ENCODE measurements around the gene FGF14.

The FGF14 gene

GRCh38 chr13:102310691-102311418 lies 91.0 kb downstream of the FGF14 start:
- no peak for DNase-seq (ENCODE audit: low read depth)

DNA sequence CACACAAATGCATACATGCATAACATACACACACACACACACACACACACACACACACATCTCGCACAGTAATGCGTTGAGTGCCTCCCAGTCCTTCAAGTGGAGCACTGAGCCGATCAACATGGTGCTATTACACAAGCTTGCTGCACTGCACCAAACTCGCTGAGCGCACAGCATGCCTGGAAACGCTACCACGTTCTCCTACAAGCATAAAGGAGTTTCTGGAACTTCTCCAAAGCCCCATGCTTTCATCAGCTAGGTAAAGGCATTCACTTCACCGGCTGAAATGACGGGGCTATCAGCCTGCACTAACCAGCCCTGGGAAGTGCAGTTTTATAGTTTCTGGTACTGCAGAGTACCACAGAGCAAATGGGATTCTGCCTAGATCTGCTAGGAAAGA lies 92.7 kb downstream of the FGF14 start:
- DNase-seq (ENCODE audit: low read depth), result no peak

GRCh38 chr13:102302534-102302933 lies 99.3 kb downstream of the FGF14 start:
- DNase-seq (ENCODE audit: low read depth), result no peak

- DNase-seq (ENCODE audit: low read depth), result no peak
Measured at GRCh38 chr13:102300379-102300778, 101.5 kb downstream of the FGF14 start.

DNA sequence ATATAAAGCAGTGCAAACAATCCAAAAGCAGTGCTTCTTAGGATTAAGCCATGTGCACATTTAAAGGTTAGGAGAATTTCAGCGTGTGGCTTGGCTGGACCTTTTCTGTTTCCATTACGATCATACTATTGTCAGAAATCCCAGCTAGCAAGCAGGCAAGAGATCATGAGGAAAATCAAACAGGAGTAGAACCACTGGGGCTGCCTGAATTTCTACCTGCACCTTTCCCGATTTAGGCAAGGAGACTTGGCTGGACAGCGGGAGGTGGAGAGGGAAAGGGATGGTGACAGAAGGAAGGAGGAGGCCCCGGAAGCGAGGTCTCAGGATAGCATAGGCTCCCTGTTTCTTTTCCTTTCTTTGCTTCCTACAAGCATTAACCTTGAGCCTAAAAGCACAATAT lies 102.5 kb downstream of the FGF14 start:
- DNase-seq (ENCODE audit: low read depth), result no peak

DNA sequence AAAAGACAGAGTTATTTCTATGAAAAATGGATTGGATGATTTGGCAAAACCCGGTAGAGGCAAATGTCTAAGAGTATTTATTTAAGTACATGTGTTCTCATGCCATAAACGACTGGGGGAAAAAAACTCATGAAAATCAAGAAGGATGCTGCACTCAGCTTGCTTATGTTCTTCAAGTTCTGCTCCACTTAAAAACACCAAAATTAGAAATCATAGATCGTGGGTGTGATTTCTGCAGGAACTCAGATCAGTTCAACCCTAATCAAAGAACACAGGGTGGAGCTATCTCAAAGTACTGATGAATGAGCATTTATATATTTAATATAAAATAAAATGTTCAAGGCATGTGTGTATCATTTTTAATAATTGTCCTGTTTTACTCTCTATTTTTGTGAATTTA lies 103.8 kb downstream of the FGF14 start:
- no peak for DNase-seq (ENCODE audit: low read depth)

- no peak for DNase-seq (ENCODE audit: low read depth)
Measured at GRCh38 chr13:102295316-102296048, 106.4 kb downstream of the FGF14 start.

DNA sequence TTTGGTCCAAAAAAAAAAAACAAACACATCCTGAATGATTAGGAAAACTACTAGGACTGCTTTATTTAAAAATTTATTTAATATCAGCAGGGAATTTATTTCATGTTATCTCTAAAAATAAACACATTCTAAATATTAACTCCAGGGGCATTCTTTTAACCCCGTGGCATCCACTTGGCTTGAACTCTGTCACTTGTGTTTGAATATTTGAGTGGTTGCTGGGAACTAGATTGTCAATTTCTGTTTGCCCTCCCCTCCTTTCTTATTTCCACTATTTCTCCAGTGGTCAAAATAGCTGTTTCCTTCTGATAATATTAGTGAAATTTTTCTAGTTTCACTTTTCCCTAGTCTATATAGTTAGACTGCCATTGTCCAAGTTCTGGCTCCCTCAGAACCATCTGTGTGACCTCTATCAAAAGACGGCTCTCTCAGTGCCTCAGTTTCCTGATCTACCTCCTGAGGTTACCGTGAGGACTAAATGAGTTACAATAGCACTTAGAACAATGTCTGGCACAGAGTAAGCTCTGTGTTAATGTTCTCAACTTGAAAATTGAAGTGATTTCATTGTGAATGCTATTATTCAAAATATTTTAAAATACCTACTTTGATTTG lies 107.3 kb downstream of the FGF14 start:
- no peak for DNase-seq (ENCODE audit: low read depth)

DNA sequence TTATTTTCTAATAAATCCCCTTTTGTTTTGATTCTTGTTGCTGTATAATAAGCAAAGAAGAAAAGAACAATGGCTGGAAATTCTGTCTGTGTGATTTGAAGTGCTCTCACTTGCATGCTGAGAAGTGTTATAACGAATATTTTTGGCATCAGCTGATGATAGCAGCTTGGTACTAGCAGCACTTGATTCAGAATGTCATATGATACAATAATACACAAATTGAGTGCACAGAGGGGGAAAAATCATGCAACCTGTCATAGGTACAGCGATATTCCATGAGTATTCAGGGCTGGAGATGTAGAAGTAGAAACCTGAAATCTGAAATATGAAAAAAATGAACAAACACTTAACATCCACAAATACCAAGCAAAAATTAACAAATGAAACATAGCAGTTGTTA lies 108.1 kb downstream of the FGF14 start:
- DNase-seq (ENCODE audit: low read depth), result no peak

GRCh38 chr13:102291587-102292218 lies 110.1 kb downstream of the FGF14 start:
- no peak for DNase-seq (ENCODE audit: low read depth)

GRCh38 chr13:102289606-102290005 lies 112.2 kb downstream of the FGF14 start:
- DNase-seq (ENCODE audit: low read depth), result no peak

DNA sequence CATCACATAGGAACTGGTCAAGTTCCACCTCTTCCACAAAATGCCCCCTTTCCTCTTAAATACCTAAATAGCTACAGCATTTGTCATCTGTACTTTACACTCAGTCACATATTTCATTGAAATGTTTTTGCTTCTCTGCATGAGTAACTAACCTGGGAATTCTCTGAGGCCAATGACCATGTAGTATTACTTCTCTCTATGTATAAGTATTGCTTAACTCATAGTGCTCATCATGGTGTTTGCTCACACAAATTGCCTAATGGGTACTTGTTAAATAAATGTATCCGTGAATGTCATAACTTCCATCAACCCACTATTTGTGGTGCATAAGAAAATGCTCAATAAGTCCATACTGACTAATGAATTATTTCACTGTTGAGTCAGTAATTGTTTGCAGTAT lies 115.5 kb downstream of the FGF14 start:
- DNase-seq (ENCODE audit: low read depth), result no peak

DNA sequence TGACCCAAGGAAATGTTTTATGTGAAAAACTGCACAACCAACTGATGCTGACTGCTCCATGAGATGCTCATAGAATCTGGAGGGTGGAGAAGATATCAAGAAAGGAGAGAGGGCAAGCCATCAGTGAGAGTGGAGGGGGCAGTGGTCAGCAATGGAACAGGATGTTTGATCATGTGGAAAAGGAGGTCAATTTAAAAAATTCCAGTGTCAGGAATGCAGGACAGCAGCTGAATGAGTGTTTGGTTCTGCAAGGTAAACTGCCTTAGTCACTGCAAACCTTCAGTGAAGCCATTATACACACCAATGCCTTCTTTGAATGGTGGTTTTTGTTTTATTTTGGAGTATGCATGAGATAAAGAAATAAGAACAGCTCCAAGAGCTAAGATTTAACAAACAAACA lies 121.5 kb downstream of the FGF14 start:
- no peak for DNase-seq (ENCODE audit: low read depth)

DNA sequence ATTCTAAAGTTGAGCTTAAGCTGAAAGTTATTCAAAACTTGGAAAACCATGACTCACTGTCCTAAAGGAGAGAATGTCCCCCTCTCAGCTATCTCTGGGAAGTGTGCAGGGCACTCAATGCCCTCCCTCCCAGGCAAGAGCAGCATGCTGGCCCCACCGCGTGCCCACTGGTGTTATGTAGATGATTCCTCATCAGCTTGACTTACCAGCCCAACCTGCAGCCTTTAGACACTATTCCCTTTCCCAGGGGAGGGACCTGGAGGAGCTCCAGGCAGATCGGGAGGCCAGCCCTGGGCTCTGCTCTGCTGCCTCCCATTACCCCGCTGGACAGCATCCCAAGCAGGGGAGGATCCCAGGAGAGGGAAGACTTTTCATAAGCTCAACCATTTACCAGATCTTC lies 124.6 kb downstream of the FGF14 start:
- no peak for DNase-seq (ENCODE audit: low read depth)

DNA sequence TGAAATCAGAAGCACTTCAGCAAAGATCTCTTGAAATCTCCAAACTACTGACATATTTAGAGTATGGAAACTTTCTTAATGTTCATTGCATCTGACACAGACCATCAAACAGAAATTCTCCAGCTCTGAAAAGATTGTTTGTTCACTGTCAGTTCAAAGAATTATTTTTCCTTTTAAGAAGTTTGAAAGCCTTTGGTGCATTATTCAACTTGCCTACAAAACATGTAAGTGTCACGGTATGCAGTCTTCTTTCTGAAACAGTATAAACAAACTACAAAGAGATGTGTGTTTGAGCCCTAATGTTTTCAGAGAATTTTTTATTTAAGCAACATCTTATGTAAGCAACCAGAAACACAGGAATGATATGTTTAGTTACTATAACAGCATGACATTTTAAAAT lies 125.4 kb downstream of the FGF14 start:
- DNase-seq (ENCODE audit: low read depth), result no peak

DNA sequence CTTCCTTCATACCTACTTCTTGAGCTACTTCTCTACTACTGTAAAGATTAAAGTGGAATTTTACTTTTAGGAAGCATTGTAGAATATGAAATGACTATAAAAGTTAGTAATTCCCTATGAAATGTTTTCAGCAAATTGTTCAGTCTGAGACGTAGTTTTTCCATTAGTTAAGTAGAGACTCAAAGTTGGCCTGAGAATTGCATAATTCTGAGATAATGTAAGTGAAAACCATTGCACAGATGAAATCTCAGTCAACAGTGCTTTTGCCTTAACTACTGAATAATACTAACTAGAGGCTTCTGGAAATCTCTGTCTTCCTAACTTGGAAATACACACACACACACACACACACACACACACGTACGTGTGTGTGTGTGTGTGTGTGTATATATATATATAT lies 125.9 kb downstream of the FGF14 start:
- DNase-seq (ENCODE audit: low read depth), result no peak

GRCh38 chr13:102273111-102273510 lies 128.7 kb downstream of the FGF14 start:
- DNase-seq (ENCODE audit: low read depth), result no peak

- no peak for DNase-seq (ENCODE audit: low read depth)
Measured at GRCh38 chr13:102267191-102267590, 134.7 kb downstream of the FGF14 start.

DNA sequence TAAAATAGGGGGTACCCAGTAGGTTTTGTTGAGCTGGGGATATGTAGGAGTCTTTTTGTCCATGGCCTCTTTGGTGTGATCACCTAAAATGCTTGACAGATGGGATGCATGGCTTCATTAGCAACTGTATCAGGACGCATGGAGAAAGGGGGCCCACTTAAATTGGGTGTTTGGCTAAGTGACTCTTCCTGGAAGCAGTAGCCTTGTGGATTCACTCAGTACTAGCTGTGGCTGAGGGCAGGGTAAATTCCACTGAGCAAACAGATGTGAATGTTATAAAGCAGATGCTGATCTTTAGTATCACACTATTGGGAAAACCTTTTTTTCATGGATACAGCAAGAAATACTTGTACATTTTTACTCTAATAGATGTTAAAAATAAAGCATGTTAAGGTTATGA lies 140.0 kb downstream of the FGF14 start:
- DNase-seq (ENCODE audit: low read depth), result no peak

- DNase-seq (ENCODE audit: low read depth), result no peak
Measured at GRCh38 chr13:102261316-102261715, 140.5 kb downstream of the FGF14 start.

DNA sequence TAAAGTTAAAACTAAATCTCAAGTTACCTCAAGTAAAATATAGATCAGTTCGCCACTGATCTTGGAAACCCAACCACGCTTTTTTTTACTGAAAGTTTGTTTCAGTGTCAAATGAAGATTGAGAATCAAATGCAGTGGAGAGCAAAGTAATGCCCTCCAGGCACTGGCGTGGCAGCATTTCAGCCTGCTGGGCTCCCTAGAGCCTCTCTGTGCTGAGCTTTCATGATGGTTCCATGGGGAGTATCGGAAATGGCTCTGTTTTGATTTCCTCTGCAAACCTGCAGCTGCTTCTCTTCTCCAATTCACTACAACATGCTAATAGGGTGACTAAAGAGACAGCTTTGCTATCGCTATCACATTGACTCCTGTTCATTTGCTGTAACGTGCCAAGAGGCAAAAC lies 141.6 kb downstream of the FGF14 start:
- no peak for DNase-seq (ENCODE audit: low read depth)

DNA sequence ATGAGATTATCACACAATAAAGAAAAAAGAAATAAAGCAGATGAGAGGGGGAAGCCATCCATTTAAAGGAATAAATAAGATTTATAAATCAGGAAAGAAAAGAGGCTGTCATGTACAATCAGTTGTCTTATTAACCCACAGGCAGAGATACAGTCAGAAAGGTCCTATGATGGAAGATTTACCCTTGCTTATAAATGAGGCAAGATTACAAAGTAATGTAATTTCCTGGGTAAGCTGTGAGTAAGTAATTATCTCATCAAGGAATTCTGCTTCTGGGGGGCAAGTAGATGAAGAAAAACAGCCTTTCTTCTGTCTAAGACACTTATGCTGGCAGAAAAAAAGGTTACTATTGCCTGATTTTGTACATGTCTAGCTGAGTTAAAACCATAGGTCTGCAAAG lies 146.4 kb downstream of the FGF14 start:
- no peak for DNase-seq (ENCODE audit: low read depth)

DNA sequence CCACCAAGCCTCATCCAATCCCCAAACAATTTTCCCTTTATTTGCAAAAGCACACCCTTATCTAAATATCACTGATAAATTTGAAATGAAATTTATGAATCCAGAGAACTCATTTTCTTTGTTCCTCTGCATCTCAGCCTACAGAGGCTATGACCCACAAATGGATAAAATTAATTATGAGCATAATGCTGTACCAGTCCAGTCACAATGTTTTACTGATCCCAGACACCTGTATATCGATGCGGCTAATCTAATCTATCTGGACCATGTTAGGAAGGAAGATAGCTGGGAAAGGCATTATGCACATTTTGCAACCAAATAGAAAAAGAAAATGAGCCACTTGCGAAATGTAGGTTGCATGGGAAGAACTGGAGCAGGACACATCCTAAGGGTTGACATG lies 150.0 kb downstream of the FGF14 start:
- no peak for DNase-seq (ENCODE audit: low read depth)

Data from activated T-cell treated with anti-CD3 and anti-CD28 coated beads for 24 hours (primary cell).